Activated T-helper 1 cell treated with anti-CD3 and anti-CD28 coated beads, Interleukin-2, amount 50 U/mL, for 16 hours (primary cell): Measurements from ENCODE around the gene UGT2B15.
"Not testable (repeated sequence)": the region's sequence is repeated elsewhere in the genome, so short reads cannot be mapped to it uniquely, and the experiment has no call there.

Experiments used
- DNase-seq, 2 donors: peaks; one replicate each; pipeline ENCODE4 v3.0.0-alpha.2; 2020; ENCODE audit warnings: low read depth in 1 of 2, low spot score in 1 of 2

Gene UGT2B15

GRCh38 chr4:68656445-68656973 is 13.9 kb downstream of the UGT2B15 start:
- DNase-seq, result not testable (repeated sequence)

GRCh38 chr4:68655764-68656444 is 14.5 kb downstream of the UGT2B15 start:
- no peak for DNase-seq

GRCh38 chr4:68654946-68655721 is 15.3 kb downstream of the UGT2B15 start:
- no peak for DNase-seq

GRCh38 chr4:68651932-68652331 is 18.5 kb downstream of the UGT2B15 start:
- no peak for DNase-seq

GRCh38 chr4:68630371-68630770 is 40.1 kb downstream of the UGT2B15 start:
- no peak for DNase-seq

GRCh38 chr4:68622731-68623130 is 47.7 kb downstream of the UGT2B15 start:
- DNase-seq, result not testable (repeated sequence)

GRCh38 chr4:68617003-68617698 is 53.3 kb downstream of the UGT2B15 start:
- DNase-seq, result no peak

GRCh38 chr4:68615699-68616422 is 54.6 kb downstream of the UGT2B15 start:
- no peak for DNase-seq

GRCh38 chr4:68613752-68614151 is 56.7 kb downstream of the UGT2B15 start:
- no peak for DNase-seq

- no peak for DNase-seq
Measured at GRCh38 chr4:68606240-68606639, 64.2 kb downstream of the UGT2B15 start.

- no peak for DNase-seq
Measured at GRCh38 chr4:68599150-68599549, 71.3 kb downstream of the UGT2B15 start.

GRCh38 chr4:68597482-68597881 is 73.0 kb downstream of the UGT2B15 start:
- no peak for DNase-seq
